Thoracic aorta (tissue), 2 donors: ENCODE measurements around the gene TMEM255A. TPM values are rescaled to one million over a fixed set of nuclear protein-coding genes. Genes with fewer than 3 reads are reported as not detected.

Source experiments
- ATAC-seq: fragments of 150-250 bp; one replicate; pipeline ENCODE4 v1.8.0; 2017; ENCODE audit warnings: low read depth; ENCODE audit not compliant: insufficient number of reproducible peaks, low FRiP score
- DNase-seq: peaks from one replicate; pipeline ENCODE4 v3.0.0-alpha.2; 2020; ENCODE audit warnings: low spot score
- H3K27ac ChIP-seq, 2 donors: fragments of 200-600 bp; sonication (generic); 1 replicate in 1 of 2; 2 replicates in 1 of 2; pipeline ENCODE4 v1.5.1; 2016; ENCODE audit warnings: mild to moderate bottlenecking in 2 of 2, moderate library complexity in 2 of 2
- H3K27me3 ChIP-seq: fragments of 200-600 bp; sonication (generic); replicated peaks from 2 replicates; pipeline ENCODE4 v1.6.0; 2016; ENCODE audit warnings: mild to moderate bottlenecking; ENCODE audit not compliant: insufficient read depth
- H3K36me3 ChIP-seq: fragments of 200-600 bp; sonication (generic); one replicate; pipeline ENCODE4 v1.5.1; 2016
- H3K4me1 ChIP-seq, 2 donors: fragments of 200-600 bp; sonication (generic); 1 replicate in 1 of 2; 2 replicates in 1 of 2; pipeline versions ENCODE4 v1.5.1 to v1.6.0; 2016; ENCODE audit warnings: low read depth in 2 of 2, mild to moderate bottlenecking in 1 of 2; ENCODE audit not compliant: control insufficient read depth in 1 of 2
- H3K4me3 ChIP-seq: fragments of 200-600 bp; sonication (generic); 2 replicates; pipeline ENCODE4 v1.5.1; 2016; ENCODE audit warnings: mild to moderate bottlenecking
- H3K9me3 ChIP-seq: fragments of 200-600 bp; sonication (generic); 2 replicates; pipeline ENCODE4 v1.5.1; 2016
- total RNA-seq, 2 donors: library from RNA; depleted of rRNA; stranded (reverse); fragments of >200 nt; gene quantifications; one replicate each; pipeline versions ENCODE4 v1.1.0 to v1.2.3, GENCODE V29; 2016
- TF ChIP-seq, protein P1 (sequence below): fragments of 200-600 bp; sonication (generic); IDR thresholded peaks from one replicate; pipeline ENCODE4 v1.5.1; 2019; ENCODE audit warnings: antibody characterized with exemption

Gene TMEM255A
- total RNA-seq, 2 donors from 2014 or later, result 1.1 TPM

- Histone ChIP-seq H3K36me3 (peaks cover 3% of the 10 kb centered on the region), H3K9me3 (no peaks in the 10 kb centered on the region), H3K4me1 (no peaks in the 10 kb centered on the region), H3K27ac (peak overlapping the region; percentile 86 to 87), H3K4me3 (peak overlapping the region; percentile 76), H3K27me3 (no peaks in the 10 kb centered on the region)
- no peak for ATAC-seq
- DNase-seq, result no peak
- TF ChIP-seq, protein P1, sequence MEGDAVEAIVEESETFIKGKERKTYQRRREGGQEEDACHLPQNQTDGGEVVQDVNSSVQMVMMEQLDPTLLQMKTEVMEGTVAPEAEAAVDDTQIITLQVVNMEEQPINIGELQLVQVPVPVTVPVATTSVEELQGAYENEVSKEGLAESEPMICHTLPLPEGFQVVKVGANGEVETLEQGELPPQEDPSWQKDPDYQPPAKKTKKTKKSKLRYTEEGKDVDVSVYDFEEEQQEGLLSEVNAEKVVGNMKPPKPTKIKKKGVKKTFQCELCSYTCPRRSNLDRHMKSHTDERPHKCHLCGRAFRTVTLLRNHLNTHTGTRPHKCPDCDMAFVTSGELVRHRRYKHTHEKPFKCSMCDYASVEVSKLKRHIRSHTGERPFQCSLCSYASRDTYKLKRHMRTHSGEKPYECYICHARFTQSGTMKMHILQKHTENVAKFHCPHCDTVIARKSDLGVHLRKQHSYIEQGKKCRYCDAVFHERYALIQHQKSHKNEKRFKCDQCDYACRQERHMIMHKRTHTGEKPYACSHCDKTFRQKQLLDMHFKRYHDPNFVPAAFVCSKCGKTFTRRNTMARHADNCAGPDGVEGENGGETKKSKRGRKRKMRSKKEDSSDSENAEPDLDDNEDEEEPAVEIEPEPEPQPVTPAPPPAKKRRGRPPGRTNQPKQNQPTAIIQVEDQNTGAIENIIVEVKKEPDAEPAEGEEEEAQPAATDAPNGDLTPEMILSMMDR, result no peak
Measured at GRCh38 chrX:120251471-120252011, 59.7 kb downstream of the TMEM255A start.

DNA sequence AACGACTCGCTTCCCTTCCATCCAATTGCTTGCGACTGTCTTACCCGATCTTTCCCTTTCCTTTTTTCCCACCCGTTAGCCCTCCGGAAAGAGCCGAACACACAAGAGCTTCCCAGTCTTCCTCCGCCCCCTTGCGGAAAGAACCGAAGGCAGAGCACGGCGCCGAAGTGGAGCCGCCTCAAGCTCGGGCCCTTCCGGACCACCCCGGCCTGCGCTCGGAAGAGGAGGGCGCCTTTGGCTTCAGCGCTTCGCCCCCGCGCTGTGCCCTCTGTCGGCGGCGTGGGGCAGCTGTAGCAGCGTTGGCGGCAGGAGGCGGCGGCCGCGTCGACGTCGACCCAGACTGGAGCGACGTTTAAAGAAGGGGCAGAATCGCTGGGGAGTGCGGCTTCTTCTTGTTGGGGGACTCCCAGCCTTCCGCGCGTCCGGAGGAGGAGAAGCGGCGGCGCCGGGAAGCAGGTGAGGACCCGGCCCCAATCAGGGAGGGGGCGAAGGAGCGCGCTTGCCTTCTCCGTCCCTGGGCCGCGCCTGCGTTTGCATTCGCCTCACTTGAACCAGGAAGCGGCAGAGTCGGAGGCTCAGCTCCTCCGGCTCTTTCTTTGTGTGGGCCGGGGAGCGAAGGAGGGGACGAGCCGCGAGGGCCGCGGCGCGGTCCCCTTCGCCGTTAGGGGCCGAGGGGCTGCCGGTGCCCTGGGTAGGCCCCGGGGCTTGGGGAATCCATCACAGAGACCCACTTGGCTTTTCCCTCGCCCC is 60.6 kb downstream of the TMEM255A start, which contains the start of gene ZBTB33:
Gene ZBTB33 (plus strand): TSS at position 291 of the 750 bp plus-strand sequence. CDS start 2,604 bp downstream, outside the sequence.
- Histone ChIP-seq H3K27me3 (no peaks in the 10 kb centered on the region), H3K27ac (peak within 1 kb of the TSS; percentile 86 to 87), H3K9me3 (no peaks in the 10 kb centered on the region), H3K36me3 (peaks cover 3% of the 10 kb centered on the region), H3K4me3 (peak within 1 kb of the TSS; percentile 76), H3K4me1 (no peaks in the 10 kb centered on the region)
- ATAC-seq (peak; percentile 98), DNase-seq (peak; percentile 67)
- TF ChIP-seq, protein P1, result peak; percentile 61

- no peaks in the 10 kb centered on the region for H3K9me3 ChIP-seq
- peak overlapping the region; percentile 72 to 82 for H3K27ac ChIP-seq
- peak overlapping the region; percentile 78 for H3K4me3 ChIP-seq
- no peaks in the 10 kb centered on the region for H3K36me3 ChIP-seq
- TF ChIP-seq, protein P1, result no peak
- no peaks in the 10 kb centered on the region for H3K27me3 ChIP-seq
- H3K4me1 ChIP-seq, result peaks cover 0 to 8% of the 10 kb centered on the region in 2 donors
- DNase-seq (peak; percentile 3), ATAC-seq (no peak)
Measured at GRCh38 chrX:120244735-120245498, 66.3 kb downstream of the TMEM255A start.

- peak overlapping the region; percentile 72 to 82 for H3K27ac ChIP-seq
- H3K4me3 ChIP-seq, result peak overlapping the region; percentile 78
- peaks cover 0 to 8% of the 10 kb centered on the region in 2 donors for H3K4me1 ChIP-seq
- DNase-seq (no peak), ATAC-seq (no peak)
- H3K9me3 ChIP-seq, result no peaks in the 10 kb centered on the region
- TF ChIP-seq, protein P1, result no peak
- H3K36me3 ChIP-seq, result no peaks in the 10 kb centered on the region
- no peaks in the 10 kb centered on the region for H3K27me3 ChIP-seq
Measured at GRCh38 chrX:120244395-120244734, 66.9 kb downstream of the TMEM255A start.

- Histone ChIP-seq H3K36me3 (no peaks in the 10 kb centered on the region), H3K27me3 (no peaks in the 10 kb centered on the region), H3K4me1 (peaks cover 0 to 8% of the 10 kb centered on the region in 2 donors), H3K9me3 (no peaks in the 10 kb centered on the region), H3K27ac (no peak overlapping the region), H3K4me3 (no peak overlapping the region)
- no peak for ATAC-seq
- no peak for DNase-seq
- TF ChIP-seq, protein P1, result no peak
Measured at GRCh38 chrX:120242813-120243212, 68.4 kb downstream of the TMEM255A start.
